HepG2 (cell line): ENCODE measurements around the gene ZNF74. TPM values are rescaled to one million over a fixed set of nuclear protein-coding genes. Genes with fewer than 3 reads are reported as not detected.

Experiments used
- ATAC-seq: fragments of 200-7000 bp; cut with Tn5 transposase; 3 replicates; pipeline ENCODE4 v1.9.1; 2020; ENCODE audit warnings: mild to moderate bottlenecking, moderate library complexity
- BruUV-seq: library from RNA; stranded (reverse); fragments of 400-500 nt; replicated peaks from 2 replicates; lab custom pipeline; 2021; lab: Mats Ljungman, UMichigan
- CTCF ChIA-PET: fragments of 300-600 bp; formaldehyde crosslinking; extraction: SDS; loops from one replicate; lab custom pipeline; 2021; ENCODE audit warnings: low total read pairs, inconsistent platforms, low intra/inter-chr PET ratio; lab: Yijun Ruan, JAX
- POLR2A ChIA-PET: fragments of 350-600 bp; sonication (Branson Sonifier 250); formaldehyde crosslinking; loops from one replicate; lab custom pipeline; 2020; ENCODE audit warnings: antibody characterized with exemption, inconsistent platforms; lab: Yijun Ruan, JAX
- DNase-seq: peaks from one replicate; pipeline ENCODE4 v3.0.0-alpha.2; 2015; ENCODE audit warnings: low spot score
- FAIRE-seq: peaks from 3 replicates; lab custom pipeline; 2011; peaks lifted over from hg19 to GRCh38; lab: Jason Lieb, UNC
- H2AFZ ChIP-seq: one replicate; pipeline ENCODE4 v1.6.1; 2011; ENCODE audit warnings: low read length, inconsistent platforms
- H3K27ac ChIP-seq: fragments of 300-600 bp; 3 replicates; pipeline ENCODE4 v1.8.0; 2011; ENCODE audit warnings: mixed run types, mild to moderate bottlenecking, mixed read lengths, low read length, inconsistent platforms; ENCODE audit not compliant: insufficient read depth; ENCODE audit errors: extremely low read length
- H3K27me3 ChIP-seq, 2 experiments: fragments of 200-600 bp in 1 of 2; 2 replicates in 1 of 2; 3 replicates in 1 of 2; pipeline versions ENCODE4 v1.6.0 to v1.8.0; 2011; ENCODE audit warnings: low read length in 2 of 2, mild to moderate bottlenecking in 2 of 2, moderate library complexity in 2 of 2, inconsistent platforms in 1 of 2; ENCODE audit not compliant: insufficient read depth in 2 of 2, control insufficient read depth in 1 of 2
- H3K36me3 ChIP-seq, 2 experiments: fragments of 200-600 bp in 1 of 2; replicated peaks in 1 of 2; 2 replicates in 1 of 2; 3 replicates in 1 of 2; pipeline versions ENCODE4 v1.5.1 to v1.8.0; 2011; ENCODE audit warnings: low read length in 2 of 2, inconsistent platforms in 1 of 2; ENCODE audit not compliant: insufficient read depth in 2 of 2, control insufficient read depth in 1 of 2
- H3K4me1 ChIP-seq: 2 replicates; pipeline ENCODE4 v1.5.1; 2012; ENCODE audit warnings: low read length, inconsistent platforms; ENCODE audit not compliant: insufficient read depth
- H3K4me2 ChIP-seq: 2 replicates; pipeline ENCODE4 v1.6.0; 2011; ENCODE audit warnings: low read depth, low read length, inconsistent platforms
- H3K4me3 ChIP-seq, 3 experiments: fragments of 200-600 bp in 1 of 3; sonication (generic), shearing (Covaris generic) in 1 of 3; replicated peaks in 1 of 3; 2 replicates each; pipeline ENCODE4 v1.5.1; 2011 to 2016; ENCODE audit warnings: low read length in 3 of 3, inconsistent platforms in 2 of 3, low read depth in 2 of 3, mild to moderate bottlenecking in 2 of 3, control low read depth in 1 of 3, mixed read lengths in 1 of 3; ENCODE audit not compliant: insufficient read depth in 1 of 3
- H3K79me2 ChIP-seq: one replicate; pipeline ENCODE4 v1.6.1; 2011; ENCODE audit warnings: low read length, inconsistent platforms; ENCODE audit not compliant: insufficient read depth
- H3K9ac ChIP-seq: 2 replicates; pipeline ENCODE4 v1.6.0; 2011; ENCODE audit warnings: mild to moderate bottlenecking, low read depth, low read length, inconsistent platforms; ENCODE audit not compliant: insufficient read depth
- H3K9me3 ChIP-seq: 2 replicates; pipeline ENCODE4 v1.5.1; 2012; ENCODE audit warnings: mild to moderate bottlenecking, low read length
- H4K20me1 ChIP-seq: 2 replicates; pipeline ENCODE4 v1.6.0; 2011; ENCODE audit warnings: inconsistent platforms, mild to moderate bottlenecking, low read length, moderate library complexity; ENCODE audit not compliant: insufficient read depth
- CSRNP1 ChIP-seq: sonication (generic); formaldehyde crosslinking; IDR thresholded peaks from 2 replicates; pipeline ENCODE4 v1.8.1; 2023; ENCODE audit warnings: mild to moderate bottlenecking, missing genetic modification reagents
- HNF4A ChIP-seq: sonication (generic); formaldehyde crosslinking; IDR thresholded peaks from 2 replicates; pipeline ENCODE4 v1.4.0; 2020; ENCODE audit warnings: missing genetic modification reagents
- IKZF5 ChIP-seq: IDR thresholded peaks from 2 replicates; pipeline ENCODE4 v1.6.1; 2018; ENCODE audit warnings: missing genetic modification reagents, mild to moderate bottlenecking, missing compliant biosample characterization
- ISL2 ChIP-seq: sonication (generic); formaldehyde crosslinking; IDR thresholded peaks from 2 replicates; pipeline ENCODE4 v1.5.0; 2020; ENCODE audit warnings: missing genetic modification reagents
- NR0B2 ChIP-seq: sonication (generic); formaldehyde crosslinking; IDR thresholded peaks from 2 replicates; pipeline ENCODE4 v1.4.0; 2020; ENCODE audit warnings: mild to moderate bottlenecking, missing genetic modification reagents
- PITX1 ChIP-seq: sonication (generic); formaldehyde crosslinking; IDR thresholded peaks from 2 replicates; pipeline ENCODE4 v1.5.1; 2020; ENCODE audit warnings: mild to moderate bottlenecking, missing genetic modification reagents
- RBFOX2 ChIP-seq: fragments of 200-400 bp; formaldehyde crosslinking; IDR thresholded peaks from 2 replicates; pipeline ENCODE4 v1.6.1; 2017; ENCODE audit warnings: low read depth, mild to moderate bottlenecking, low read length
- ZNF552 ChIP-seq: sonication (generic); formaldehyde crosslinking; IDR thresholded peaks from 2 replicates; pipeline ENCODE4 v1.9.0; 2022; ENCODE audit warnings: missing genetic modification reagents, mild to moderate bottlenecking, borderline replicate concordance
- ZNF564 ChIP-seq: sonication (generic); formaldehyde crosslinking; IDR thresholded peaks from 2 replicates; pipeline ENCODE4 v1.8.1; 2023; ENCODE audit warnings: mild to moderate bottlenecking, missing genetic modification reagents
- ZNF691 ChIP-seq: sonication (generic); formaldehyde crosslinking; IDR thresholded peaks from 2 replicates; pipeline ENCODE4 v1.4.0; 2020; ENCODE audit warnings: missing genetic modification reagents, low read depth, mild to moderate bottlenecking, borderline replicate concordance
- ZNF737 ChIP-seq: sonication (generic); formaldehyde crosslinking; IDR thresholded peaks from 2 replicates; pipeline ENCODE4 v1.5.0; 2020; ENCODE audit warnings: missing genetic modification reagents, mild to moderate bottlenecking, borderline replicate concordance
- WGBS: methylation state at CpG from one replicate; pipeline ENCODE4 v1.1.6; 2017; ENCODE audit warnings: low lambda C conversion rate; 5-methylcytosine and 5-hydroxymethylcytosine counted together
- in situ Hi-C: cut with HindIII; loops from 2 replicates; pipeline ENCODE4 v1.10.0; 2017; ENCODE audit warnings: low pct_unique_long_range_greater_than_20kb; ENCODE audit not compliant: extremely low pct_ligation_motif_present
- intact Hi-C: fragments of 100-400 bp; cut with micrococcal nuclease; formaldehyde crosslinking; loops from one replicate; pipeline ENCODE4 v1.10.0; 2022; ENCODE audit not compliant: unreplicated experiment
- polyA plus RNA-seq, 8 experiments: library from polyadenylated mRNA; depleted of rRNA in 3 of 8; stranded (reverse) in 7 of 8; unstranded in 1 of 8; fragments of >200 nt; fragmentation: Illumina TruSeq in 4 of 8; extraction: Trizol in 4 of 8; gene quantifications; 2 replicates each; pipeline versions ENCODE4 v1.2.1 to v1.2.3, GENCODE V29; 2011 to 2016; ENCODE audit warnings: low read depth in 4 of 8, missing spikeins in 1 of 8, mixed read lengths in 1 of 8; ENCODE audit not compliant: insufficient read depth in 1 of 8
- total RNA-seq, 5 experiments: library from RNA; depleted of rRNA; stranded (reverse); fragments of >200 nt; fragmentation: Illumina TruSeq; extraction: Trizol; gene quantifications; 2 replicates each; pipeline ENCODE4 v1.2.3, GENCODE V29; 2016; ENCODE audit warnings: low read depth in 1 of 5

Gene ZNF74
- total and polyA plus RNA-seq, 2 of the 13 experiments (the other 11 are each of a cell fraction or from before 2014, with no cell fraction given): 6.3 to 9.1 TPM

GRCh38 chr22:20431511-20432192, 37.7 kb downstream of the ZNF74 start:
- ATAC-seq: no peak
- 98% methylated on average over 40 of the region's 50 CpGs for WGBS
- Histone ChIP-seq H3K79me2 (peaks cover 15% of the 10 kb centered on the region), H3K36me3 (peaks cover 9 to 15% of the 10 kb centered on the region in 2 experiments; a peak in 4 of 5 replicates), H3K4me3 (no peak overlapping the region), H3K9me3 (no peaks in the 10 kb centered on the region), H3K27ac (no peak overlapping the region), H3K9ac (no peak overlapping the region), H3K27me3 (no peaks in the 10 kb centered on the region), H2AFZ (no peak overlapping the region), H4K20me1 (peaks cover 15% of the 10 kb centered on the region), H3K4me1 (peaks cover 29% of the 10 kb centered on the region), H3K4me2 (no peak overlapping the region)
- intact Hi-C loops: no loop called here
- TF ChIP-seq HNF4A (CRISPR knock-in tag) (no peak), RBFOX2 (0 out of 2 replicates have a peak, but pooled peaks have one; percentile 28)
- DNase-seq: no peak
- no TSS peak for BruUV-seq
- CTCF ChIA-PET: no interaction called here
- FAIRE-seq: no peak
- in situ Hi-C loops: no loop called here
- POLR2A ChIA-PET: no interaction called here

GRCh38 chr22:20432244-20432686, 38.3 kb downstream of the ZNF74 start:
- WGBS: 88% methylated on average over 3 of the region's 3 CpGs
- no TSS peak for BruUV-seq
- no peak for DNase-seq
- Histone ChIP-seq H3K4me3 (no peak overlapping the region), H3K9ac (no peak overlapping the region), H3K27ac (no peak overlapping the region), H3K9me3 (no peaks in the 10 kb centered on the region), H3K79me2 (peaks cover 20% of the 10 kb centered on the region), H3K4me2 (no peak overlapping the region), H3K27me3 (no peaks in the 10 kb centered on the region), H2AFZ (no peak overlapping the region), H3K36me3 (peaks cover 9 to 11% of the 10 kb centered on the region in 2 experiments; a peak in 4 of 5 replicates), H4K20me1 (peaks cover 15% of the 10 kb centered on the region), H3K4me1 (peaks cover 29% of the 10 kb centered on the region)
- in situ Hi-C loops: no loop called here
- intact Hi-C loops: no loop called here
- no peak for FAIRE-seq
- ATAC-seq: no peak
- ChIA-PET CTCF (no interaction called here), POLR2A (interaction anchor here (1.9 kb wide), 1 partner anchor 14 kb away, joined by 4 read pairs; no protein-coding TSS in a partner anchor)
- no peak for TF ChIP-seq IKZF5 (CRISPR knock-in tag)
- no peak for TF ChIP-seq ISL2 (CRISPR knock-in tag)
- no peak for TF ChIP-seq ZNF691 (CRISPR knock-in tag)
- TF ChIP-seq CSRNP1: no peak
- no peak for TF ChIP-seq PITX1
- no peak for TF ChIP-seq ZNF552 (CRISPR knock-in tag)
- no peak for TF ChIP-seq ZNF737
- TF ChIP-seq ZNF564: no peak
- TF ChIP-seq NR0B2 (CRISPR knock-in tag): no peak
